Osteocyte (in vitro differentiated cells): ENCODE results near the gene SUB1. TPM values are rescaled to one million over a fixed set of nuclear protein-coding genes. Genes with fewer than 3 reads are reported as not detected.

Source experiments
- DNase-seq: peaks from one replicate; pipeline ENCODE4 v3.0.0; 2021; ENCODE audit warnings: mixed read lengths; ENCODE audit not compliant: unreplicated experiment; ENCODE audit errors: extremely low spot score
- H3K27ac Mint-ChIP-seq: one replicate; pipeline ENCODE4 v1.8.0; 2021; ENCODE audit warnings: mild to moderate bottlenecking, mixed read lengths; ENCODE audit not compliant: unreplicated experiment
- H3K27me3 Mint-ChIP-seq: one replicate; pipeline ENCODE4 v1.8.0; 2021; ENCODE audit warnings: mixed read lengths; ENCODE audit not compliant: unreplicated experiment
- H3K36me3 Mint-ChIP-seq: one replicate; pipeline ENCODE4 v1.8.0; 2021; ENCODE audit warnings: mixed read lengths; ENCODE audit not compliant: unreplicated experiment
- H3K4me1 Mint-ChIP-seq: one replicate; pipeline ENCODE4 v1.8.0; 2021; ENCODE audit warnings: mixed read lengths; ENCODE audit not compliant: unreplicated experiment
- H3K4me3 Mint-ChIP-seq: one replicate; pipeline ENCODE4 v1.8.0; 2021; ENCODE audit warnings: mild to moderate bottlenecking, moderate library complexity, mixed read lengths; ENCODE audit not compliant: unreplicated experiment
- H3K9me3 Mint-ChIP-seq: one replicate; pipeline ENCODE4 v1.8.0; 2021; ENCODE audit warnings: mixed read lengths; ENCODE audit not compliant: unreplicated experiment
- total RNA-seq: library from RNA; stranded (reverse); gene quantifications from 2 replicates; pipeline ENCODE4 v1.2.1, GENCODE V29; 2021
- TF ChIP-seq, protein P1 (sequence below): fragments of 200-600 bp; sonication (generic); IDR thresholded peaks from 2 replicates; pipeline ENCODE4 v1.5.0; 2021; ENCODE audit warnings: antibody characterized with exemption, mild to moderate bottlenecking, moderate library complexity

The SUB1 gene
- total RNA-seq, 1 donor from 2014 or later = 191 TPM

DNA sequence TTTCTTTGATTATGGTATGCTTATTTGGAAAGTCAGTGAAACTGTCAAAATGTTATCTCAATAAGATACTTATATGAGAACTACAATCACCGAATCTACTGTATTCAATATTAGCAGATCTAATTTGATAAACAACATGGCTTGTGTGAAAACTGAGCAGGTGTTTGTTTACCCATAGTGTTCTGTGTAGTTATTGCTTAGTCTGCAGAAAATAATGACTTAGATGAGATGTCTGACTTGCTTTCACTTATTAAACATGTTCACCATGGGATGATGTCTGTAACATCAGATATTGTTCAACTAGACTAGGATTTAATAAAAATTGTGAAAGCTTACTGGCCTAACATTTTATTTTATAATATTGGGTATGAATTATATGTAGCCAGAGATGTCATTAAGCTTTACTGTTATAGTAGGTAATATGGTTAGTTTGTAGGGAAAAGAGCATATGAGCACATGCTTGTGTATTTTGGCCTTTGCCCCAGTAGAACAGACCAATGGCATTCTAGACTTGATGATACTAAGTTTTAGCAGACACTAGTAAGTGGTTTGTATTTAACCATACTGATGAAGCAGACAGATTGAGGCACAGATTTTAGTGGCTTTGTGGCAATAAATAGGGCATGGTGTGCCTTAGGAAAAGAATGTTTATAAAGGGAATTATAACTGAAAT lies 16.4 kb downstream of the SUB1 start:
- Mint-ChIP-seq H3K9me3 (no peaks in the 10 kb centered on the region), H3K4me1 (peaks cover 44% of the 10 kb centered on the region), H3K36me3 (peaks cover 48% of the 10 kb centered on the region), H3K4me3 (peak overlapping the region; percentile 15), H3K27me3 (no peaks in the 10 kb centered on the region), H3K27ac (peak overlapping the region; percentile 45)
- TF ChIP-seq, protein P1, sequence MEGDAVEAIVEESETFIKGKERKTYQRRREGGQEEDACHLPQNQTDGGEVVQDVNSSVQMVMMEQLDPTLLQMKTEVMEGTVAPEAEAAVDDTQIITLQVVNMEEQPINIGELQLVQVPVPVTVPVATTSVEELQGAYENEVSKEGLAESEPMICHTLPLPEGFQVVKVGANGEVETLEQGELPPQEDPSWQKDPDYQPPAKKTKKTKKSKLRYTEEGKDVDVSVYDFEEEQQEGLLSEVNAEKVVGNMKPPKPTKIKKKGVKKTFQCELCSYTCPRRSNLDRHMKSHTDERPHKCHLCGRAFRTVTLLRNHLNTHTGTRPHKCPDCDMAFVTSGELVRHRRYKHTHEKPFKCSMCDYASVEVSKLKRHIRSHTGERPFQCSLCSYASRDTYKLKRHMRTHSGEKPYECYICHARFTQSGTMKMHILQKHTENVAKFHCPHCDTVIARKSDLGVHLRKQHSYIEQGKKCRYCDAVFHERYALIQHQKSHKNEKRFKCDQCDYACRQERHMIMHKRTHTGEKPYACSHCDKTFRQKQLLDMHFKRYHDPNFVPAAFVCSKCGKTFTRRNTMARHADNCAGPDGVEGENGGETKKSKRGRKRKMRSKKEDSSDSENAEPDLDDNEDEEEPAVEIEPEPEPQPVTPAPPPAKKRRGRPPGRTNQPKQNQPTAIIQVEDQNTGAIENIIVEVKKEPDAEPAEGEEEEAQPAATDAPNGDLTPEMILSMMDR = no peak
- no peak for DNase-seq

DNA sequence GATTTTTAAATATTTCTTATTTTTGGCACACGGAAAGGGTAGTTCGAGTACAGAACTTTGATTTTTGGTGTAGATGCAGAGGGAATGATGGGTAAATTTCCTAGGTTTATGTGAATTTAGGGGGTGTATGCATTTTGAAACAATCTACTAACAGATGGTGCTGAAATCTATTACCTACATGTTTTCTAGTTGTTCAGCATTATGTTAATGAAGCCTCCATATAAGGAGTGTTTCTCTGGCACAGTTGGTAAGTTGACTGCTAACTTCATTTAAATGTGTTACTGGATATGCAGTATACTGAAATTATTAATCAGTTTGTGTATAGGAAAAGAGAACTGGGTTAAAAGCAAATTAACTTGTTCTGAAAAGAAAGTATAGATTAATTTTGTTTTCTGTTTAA lies 17.5 kb downstream of the SUB1 start:
- no peaks in the 10 kb centered on the region for H3K9me3 Mint-ChIP-seq
- DNase-seq = no peak
- H3K27ac Mint-ChIP-seq = no peak overlapping the region
- no peaks in the 10 kb centered on the region for H3K27me3 Mint-ChIP-seq
- TF ChIP-seq, protein P1 = no peak
- no peak overlapping the region for H3K4me3 Mint-ChIP-seq
- H3K4me1 Mint-ChIP-seq = peaks cover 37% of the 10 kb centered on the region
- H3K36me3 Mint-ChIP-seq = peaks cover 51% of the 10 kb centered on the region

DNA sequence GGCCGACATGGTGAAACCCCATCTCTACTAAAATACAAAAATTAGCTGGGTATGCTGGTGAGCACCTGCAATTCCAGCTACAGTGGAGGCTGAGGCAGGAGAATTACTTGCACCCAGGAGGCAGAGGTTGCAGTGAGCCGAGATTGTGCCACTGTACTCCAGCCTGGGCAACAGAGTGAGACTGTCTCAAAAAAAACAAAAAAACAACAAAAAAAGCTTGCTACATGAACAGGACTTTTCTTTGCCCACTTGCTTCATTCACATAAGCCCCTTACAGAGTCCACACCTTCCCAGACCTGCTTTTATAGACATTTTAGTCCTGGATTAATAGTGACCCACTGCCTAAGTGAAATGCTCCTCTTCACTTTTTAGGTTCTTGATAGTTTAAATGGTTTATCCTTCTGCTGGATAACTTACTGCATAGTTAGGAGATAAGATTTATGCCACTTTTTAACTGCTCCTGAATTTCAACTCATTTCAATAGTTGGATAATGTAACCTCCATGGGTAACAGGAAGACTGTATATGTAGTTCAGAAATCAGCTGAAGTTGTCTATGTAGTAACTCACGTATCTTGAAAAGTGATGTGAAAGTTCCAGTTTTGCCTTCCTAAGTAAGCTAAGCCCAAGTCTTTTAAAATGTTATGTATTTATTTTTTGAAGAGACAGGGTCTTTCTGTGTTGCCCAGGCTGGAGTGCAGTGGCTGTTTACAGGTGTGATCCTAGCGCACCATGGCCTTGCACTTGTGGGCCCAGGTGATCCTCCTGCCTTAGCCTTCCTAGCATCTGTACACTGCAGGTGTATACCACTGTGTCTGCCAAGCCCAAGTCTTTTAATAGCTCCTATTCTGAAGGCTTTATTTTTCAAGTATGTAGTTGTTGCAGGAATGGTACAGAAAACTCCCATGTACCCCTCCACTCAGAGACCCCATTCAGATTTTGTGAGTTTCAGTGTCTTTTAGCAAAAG lies 19.7 kb downstream of the SUB1 start:
- DNase-seq = no peak
- H3K4me3 Mint-ChIP-seq = no peak overlapping the region
- no peaks in the 10 kb centered on the region for H3K27me3 Mint-ChIP-seq
- H3K27ac Mint-ChIP-seq = no peak overlapping the region
- TF ChIP-seq, protein P1 = no peak
- H3K4me1 Mint-ChIP-seq = peaks cover 20% of the 10 kb centered on the region
- H3K9me3 Mint-ChIP-seq = no peaks in the 10 kb centered on the region
- peaks cover 47% of the 10 kb centered on the region for H3K36me3 Mint-ChIP-seq

DNA sequence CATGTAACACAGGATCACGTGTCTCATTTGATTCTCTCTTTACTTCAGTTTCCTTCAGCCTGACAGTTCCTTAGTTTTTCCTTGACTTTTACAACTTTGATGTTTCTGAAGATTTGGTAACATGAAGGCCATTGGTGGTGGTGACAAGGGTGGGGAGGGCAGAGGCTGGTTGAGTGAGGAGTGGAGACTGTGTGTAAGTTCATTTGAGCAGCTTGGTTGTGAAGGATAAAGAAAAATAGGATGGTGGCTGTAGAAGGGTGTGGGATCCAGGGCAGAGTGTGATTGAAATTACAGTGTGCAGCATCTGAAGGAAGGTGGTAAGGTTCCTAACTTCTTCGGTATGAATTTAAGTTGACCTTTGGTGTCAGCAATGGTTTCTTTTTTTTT lies 20.4 kb downstream of the SUB1 start:
- no peak for DNase-seq
- no peaks in the 10 kb centered on the region for H3K27me3 Mint-ChIP-seq
- H3K27ac Mint-ChIP-seq = no peak overlapping the region
- TF ChIP-seq, protein P1 = no peak
- no peak overlapping the region for H3K4me3 Mint-ChIP-seq
- no peaks in the 10 kb centered on the region for H3K9me3 Mint-ChIP-seq
- peaks cover 46% of the 10 kb centered on the region for H3K36me3 Mint-ChIP-seq
- H3K4me1 Mint-ChIP-seq = peaks cover 15% of the 10 kb centered on the region
